Measurements from ENCODE around the gene OR2C1. TPM values are rescaled to one million over a fixed set of nuclear protein-coding genes. Genes with fewer than 3 reads are reported as not detected.

Gene OR2C1
- polyA plus RNA-seq, 1 donor from 2014 or later = not detected

DNA sequence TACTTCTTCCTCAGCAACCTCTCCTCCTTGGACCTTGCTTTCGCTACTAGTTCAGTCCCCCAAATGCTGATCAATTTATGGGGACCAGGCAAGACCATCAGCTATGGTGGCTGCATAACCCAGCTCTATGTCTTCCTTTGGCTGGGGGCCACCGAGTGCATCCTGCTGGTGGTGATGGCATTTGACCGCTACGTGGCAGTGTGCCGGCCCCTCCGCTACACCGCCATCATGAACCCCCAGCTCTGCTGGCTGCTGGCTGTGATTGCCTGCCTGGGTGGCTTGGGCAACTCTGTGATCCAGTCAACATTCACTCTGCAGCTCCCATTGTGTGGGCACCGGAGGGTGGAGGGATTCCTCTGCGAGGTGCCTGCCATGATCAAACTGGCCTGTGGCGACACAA, 429 bp downstream of the OR2C1 start:
- no peaks in the 10 kb centered on the region for H3K9me3 ChIP-seq (ENCODE audit: low read length)
- no peak overlapping the region for H3K27ac ChIP-seq (ENCODE audit: low read length)
- no peaks in the 10 kb centered on the region for H3K79me2 ChIP-seq (replicated peaks; ENCODE audit: insufficient read depth, low read length)
- H3K4me3 ChIP-seq (ENCODE audit: low read length) = no peak overlapping the region
- H3K27me3 ChIP-seq (ENCODE audit: insufficient read depth, low read depth, low read length) = no peaks in the 10 kb centered on the region
- H4K20me1 ChIP-seq (ENCODE audit: insufficient read depth) = no peaks in the 10 kb centered on the region
- no peak overlapping the region for H3K9ac ChIP-seq (ENCODE audit: low read length)
- no peaks in the 10 kb centered on the region for H3K9me2 ChIP-seq (ENCODE audit: insufficient read depth, low read length)
- no peak overlapping the region for H2AFZ ChIP-seq (ENCODE audit: low read depth, low read length)
- TF ChIP-seq RAD21 (conservative IDR thresholded peaks at IDR 0.05) (no peak), EZH2 (IDR thresholded peaks at IDR 0.05; ENCODE audit: borderline replicate concordance, insufficient read depth, low read length, poor library complexity, severe bottlenecking) (no peak), MXI1 (conservative IDR thresholded peaks at IDR 0.05; ENCODE audit: poor library complexity, severe bottlenecking) (no peak), POLR2AphosphoS5 (IDR thresholded peaks at IDR 0.05) (no peak), TAF1 (IDR thresholded peaks at IDR 0.05; ENCODE audit: low read depth) (no peak), SMC3 (conservative IDR thresholded peaks at IDR 0.05; ENCODE audit: poor library complexity) (no peak)
- TF ChIP-seq, protein P1, sequence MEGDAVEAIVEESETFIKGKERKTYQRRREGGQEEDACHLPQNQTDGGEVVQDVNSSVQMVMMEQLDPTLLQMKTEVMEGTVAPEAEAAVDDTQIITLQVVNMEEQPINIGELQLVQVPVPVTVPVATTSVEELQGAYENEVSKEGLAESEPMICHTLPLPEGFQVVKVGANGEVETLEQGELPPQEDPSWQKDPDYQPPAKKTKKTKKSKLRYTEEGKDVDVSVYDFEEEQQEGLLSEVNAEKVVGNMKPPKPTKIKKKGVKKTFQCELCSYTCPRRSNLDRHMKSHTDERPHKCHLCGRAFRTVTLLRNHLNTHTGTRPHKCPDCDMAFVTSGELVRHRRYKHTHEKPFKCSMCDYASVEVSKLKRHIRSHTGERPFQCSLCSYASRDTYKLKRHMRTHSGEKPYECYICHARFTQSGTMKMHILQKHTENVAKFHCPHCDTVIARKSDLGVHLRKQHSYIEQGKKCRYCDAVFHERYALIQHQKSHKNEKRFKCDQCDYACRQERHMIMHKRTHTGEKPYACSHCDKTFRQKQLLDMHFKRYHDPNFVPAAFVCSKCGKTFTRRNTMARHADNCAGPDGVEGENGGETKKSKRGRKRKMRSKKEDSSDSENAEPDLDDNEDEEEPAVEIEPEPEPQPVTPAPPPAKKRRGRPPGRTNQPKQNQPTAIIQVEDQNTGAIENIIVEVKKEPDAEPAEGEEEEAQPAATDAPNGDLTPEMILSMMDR (IDR thresholded peaks at IDR 0.05; ENCODE audit: poor library complexity, severe bottlenecking) = no peak
- TF ChIP-seq, protein P2, sequence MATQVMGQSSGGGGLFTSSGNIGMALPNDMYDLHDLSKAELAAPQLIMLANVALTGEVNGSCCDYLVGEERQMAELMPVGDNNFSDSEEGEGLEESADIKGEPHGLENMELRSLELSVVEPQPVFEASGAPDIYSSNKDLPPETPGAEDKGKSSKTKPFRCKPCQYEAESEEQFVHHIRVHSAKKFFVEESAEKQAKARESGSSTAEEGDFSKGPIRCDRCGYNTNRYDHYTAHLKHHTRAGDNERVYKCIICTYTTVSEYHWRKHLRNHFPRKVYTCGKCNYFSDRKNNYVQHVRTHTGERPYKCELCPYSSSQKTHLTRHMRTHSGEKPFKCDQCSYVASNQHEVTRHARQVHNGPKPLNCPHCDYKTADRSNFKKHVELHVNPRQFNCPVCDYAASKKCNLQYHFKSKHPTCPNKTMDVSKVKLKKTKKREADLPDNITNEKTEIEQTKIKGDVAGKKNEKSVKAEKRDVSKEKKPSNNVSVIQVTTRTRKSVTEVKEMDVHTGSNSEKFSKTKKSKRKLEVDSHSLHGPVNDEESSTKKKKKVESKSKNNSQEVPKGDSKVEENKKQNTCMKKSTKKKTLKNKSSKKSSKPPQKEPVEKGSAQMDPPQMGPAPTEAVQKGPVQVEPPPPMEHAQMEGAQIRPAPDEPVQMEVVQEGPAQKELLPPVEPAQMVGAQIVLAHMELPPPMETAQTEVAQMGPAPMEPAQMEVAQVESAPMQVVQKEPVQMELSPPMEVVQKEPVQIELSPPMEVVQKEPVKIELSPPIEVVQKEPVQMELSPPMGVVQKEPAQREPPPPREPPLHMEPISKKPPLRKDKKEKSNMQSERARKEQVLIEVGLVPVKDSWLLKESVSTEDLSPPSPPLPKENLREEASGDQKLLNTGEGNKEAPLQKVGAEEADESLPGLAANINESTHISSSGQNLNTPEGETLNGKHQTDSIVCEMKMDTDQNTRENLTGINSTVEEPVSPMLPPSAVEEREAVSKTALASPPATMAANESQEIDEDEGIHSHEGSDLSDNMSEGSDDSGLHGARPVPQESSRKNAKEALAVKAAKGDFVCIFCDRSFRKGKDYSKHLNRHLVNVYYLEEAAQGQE (IDR thresholded peaks at IDR 0.05; ENCODE audit: borderline replicate concordance) = no peak
- H3F3A ChIP-seq (ENCODE audit: insufficient read depth, low read length, poor library complexity, severe bottlenecking) = no peaks in the 10 kb centered on the region
- H3K36me3 ChIP-seq (ENCODE audit: insufficient read depth, low read length) = no peaks in the 10 kb centered on the region
- no peak overlapping the region for H3K4me2 ChIP-seq (ENCODE audit: low read length)

DNA sequence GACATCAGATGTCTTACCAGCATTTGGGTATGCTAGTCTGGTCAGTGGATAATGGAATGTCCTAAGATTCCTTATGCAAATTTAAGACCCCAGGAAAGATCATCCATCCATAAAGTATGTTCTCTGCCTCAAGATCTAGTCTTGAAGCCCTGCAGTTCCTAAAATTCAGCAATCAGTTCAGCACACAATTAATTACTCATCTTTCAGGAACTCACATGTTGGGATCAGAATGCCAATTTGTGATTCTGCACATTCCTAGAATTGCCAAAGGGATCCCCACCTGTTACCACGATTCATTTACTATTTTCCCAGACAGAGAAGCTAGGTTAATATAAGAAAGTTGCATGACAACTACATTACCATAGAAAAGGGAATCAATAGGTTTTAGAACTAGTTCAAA, 3.2 kb downstream of the OR2C1 start:
- H2AFZ ChIP-seq (ENCODE audit: low read depth, low read length) = no peak overlapping the region
- H3F3A ChIP-seq (ENCODE audit: insufficient read depth, low read length, poor library complexity, severe bottlenecking) = no peaks in the 10 kb centered on the region
- H3K79me2 ChIP-seq (replicated peaks; ENCODE audit: insufficient read depth, low read length) = no peaks in the 10 kb centered on the region
- H4K20me1 ChIP-seq (ENCODE audit: insufficient read depth) = no peaks in the 10 kb centered on the region
- H3K4me3 ChIP-seq (ENCODE audit: low read length) = no peak overlapping the region
- H3K4me2 ChIP-seq (ENCODE audit: low read length) = no peak overlapping the region
- H3K27ac ChIP-seq (ENCODE audit: low read length) = no peak overlapping the region
- no peak for TF ChIP-seq RAD21 (conservative IDR thresholded peaks at IDR 0.05)
- no peak for TF ChIP-seq TAF1 (IDR thresholded peaks at IDR 0.05; ENCODE audit: low read depth)
- TF ChIP-seq, protein P1 (IDR thresholded peaks at IDR 0.05; ENCODE audit: poor library complexity, severe bottlenecking) = no peak
- TF ChIP-seq, protein P2 (IDR thresholded peaks at IDR 0.05; ENCODE audit: borderline replicate concordance) = no peak
- no peak for TF ChIP-seq SMC3 (conservative IDR thresholded peaks at IDR 0.05; ENCODE audit: poor library complexity)
- no peak for TF ChIP-seq EP300 (conservative IDR thresholded peaks at IDR 0.05; ENCODE audit: poor library complexity, severe bottlenecking)
- no peak for TF ChIP-seq EZH2 (IDR thresholded peaks at IDR 0.05; ENCODE audit: borderline replicate concordance, insufficient read depth, low read length, poor library complexity, severe bottlenecking)
- TF ChIP-seq MXI1 (conservative IDR thresholded peaks at IDR 0.05; ENCODE audit: poor library complexity, severe bottlenecking) = no peak
- TF ChIP-seq POLR2AphosphoS5 (IDR thresholded peaks at IDR 0.05) = no peak
- H3K9me3 ChIP-seq (ENCODE audit: low read length) = no peaks in the 10 kb centered on the region
- no peak overlapping the region for H3K9ac ChIP-seq (ENCODE audit: low read length)
- H3K27me3 ChIP-seq (ENCODE audit: insufficient read depth, low read depth, low read length) = no peaks in the 10 kb centered on the region
- H3K36me3 ChIP-seq (ENCODE audit: insufficient read depth, low read length) = no peaks in the 10 kb centered on the region
- H3K9me2 ChIP-seq (ENCODE audit: insufficient read depth, low read length) = no peaks in the 10 kb centered on the region
